WERI-Rb-1 (cell line): ENCODE data around the gene GPR156.
"Not testable (repeated sequence)": the region's sequence is repeated elsewhere in the genome, so short reads cannot be mapped to it uniquely, and the experiment has no call there.

Source experiments
- DNase-seq: peaks from one replicate; pipeline ENCODE4 v3.0.0-alpha.2; 2020
- H3K27ac ChIP-seq: fragments of 250-450 bp; sonication (Bioruptor Pico); 2 replicates; pipeline ENCODE4 v1.5.1; 2020; ENCODE audit warnings: mild to moderate bottlenecking, moderate library complexity
- H3K27me3 ChIP-seq: fragments of 250-450 bp; sonication (Bioruptor Pico); 2 replicates; pipeline ENCODE4 v1.5.1; 2021; ENCODE audit warnings: mild to moderate bottlenecking, low read depth, moderate library complexity; ENCODE audit not compliant: insufficient read depth, severe bottlenecking
- H3K36me3 ChIP-seq: fragments of 250-450 bp; sonication (Bioruptor Pico); 2 replicates; pipeline ENCODE4 v1.5.1; 2020; ENCODE audit warnings: mild to moderate bottlenecking, moderate library complexity
- H3K4me3 ChIP-seq: 2 replicates; pipeline ENCODE4 v1.5.1; 2011; ENCODE audit warnings: low read depth, mild to moderate bottlenecking, control low read depth, low read length
- H3K9me3 ChIP-seq: fragments of 250-450 bp; sonication (Bioruptor Pico); 2 replicates; pipeline ENCODE4 v1.5.1; 2021; ENCODE audit warnings: mild to moderate bottlenecking, moderate library complexity; ENCODE audit not compliant: severe bottlenecking
- CTCF ChIP-seq: IDR thresholded peaks from 2 replicates; pipeline ENCODE4 v1.5.1; 2011; ENCODE audit warnings: low read depth, mild to moderate bottlenecking, control low read depth, inconsistent platforms, low read length

GPR156 gene

DNA sequence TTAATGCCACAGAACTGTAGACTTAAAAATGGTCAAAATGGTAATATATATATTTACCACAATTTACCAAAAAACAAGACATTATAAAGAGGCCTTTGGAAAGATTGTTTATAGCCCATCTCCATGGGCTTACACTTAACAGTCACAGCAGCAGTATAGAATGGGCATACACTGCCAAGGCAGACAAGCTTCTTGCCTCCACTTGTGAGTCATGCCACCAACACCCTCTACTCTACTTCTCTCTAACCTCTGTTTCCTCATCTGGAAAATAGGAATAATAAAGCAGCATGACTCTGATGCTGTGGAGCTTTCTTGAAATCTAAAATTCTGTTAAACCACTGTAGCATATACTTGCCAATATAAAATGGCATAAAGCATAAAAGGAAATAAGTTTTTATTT is 14.4 kb upstream of the GPR156 start:
- no peak for DNase-seq
- H3K27ac ChIP-seq: no peak overlapping the region
- no peak for TF ChIP-seq CTCF

DNA sequence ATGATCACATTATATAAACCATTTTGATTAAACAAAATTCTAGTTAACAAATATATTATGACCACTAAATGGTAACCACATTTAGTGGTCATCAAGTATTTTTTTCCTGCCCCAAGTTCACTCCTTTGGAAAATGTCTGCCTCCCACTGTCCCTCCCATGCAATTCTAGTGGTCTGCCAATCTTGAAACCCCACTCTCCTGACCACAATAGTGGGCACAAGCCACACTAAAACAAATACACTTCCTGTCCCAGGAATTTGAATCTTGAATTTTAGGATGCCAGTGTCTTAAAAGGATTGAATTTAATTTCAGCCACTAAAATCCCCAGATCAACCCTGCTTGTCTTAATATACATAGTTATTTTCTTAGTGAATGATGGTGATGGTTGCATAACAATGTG is 14.0 kb upstream of the GPR156 start:
- DNase-seq: no peak
- Histone ChIP-seq H3K4me3 (no peak overlapping the region), H3K27ac (no peak overlapping the region), H3K27me3 (no peaks in the 10 kb centered on the region), H3K9me3 (no peaks in the 10 kb centered on the region), H3K36me3 (no peaks in the 10 kb centered on the region)
- TF ChIP-seq CTCF: no peak

More for the DNA sequence above, 14.4 kb upstream of the GPR156 start:
- Histone ChIP-seq H3K27me3 (no peaks in the 10 kb centered on the region), H3K36me3 (no peaks in the 10 kb centered on the region), H3K9me3 (no peaks in the 10 kb centered on the region), H3K4me3 (no peak overlapping the region)

DNA sequence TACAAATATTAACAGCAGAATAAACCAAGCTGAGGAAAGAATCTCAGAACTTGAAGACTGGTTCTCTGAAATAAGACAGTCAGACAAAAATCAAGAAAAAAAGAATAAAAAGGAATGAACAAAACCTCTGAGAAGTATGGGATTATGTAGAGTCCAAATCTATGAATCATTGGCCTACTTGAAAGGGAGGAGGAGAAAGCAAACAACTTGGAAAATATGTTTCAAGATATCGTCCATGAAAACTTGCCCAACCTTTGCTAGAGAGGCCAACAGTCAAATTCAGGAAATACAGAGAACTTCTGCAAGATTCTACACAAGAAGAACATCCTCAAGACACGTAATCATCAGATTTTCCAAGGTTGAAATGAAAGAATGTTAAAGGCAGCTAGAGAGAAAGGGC is 6.5 kb upstream of the GPR156 start:
- H3K27ac ChIP-seq, H3K36me3 ChIP-seq, DNase-seq, H3K9me3 ChIP-seq, H3K4me3 ChIP-seq, H3K27me3 ChIP-seq: not testable (repeated sequence)

DNA sequence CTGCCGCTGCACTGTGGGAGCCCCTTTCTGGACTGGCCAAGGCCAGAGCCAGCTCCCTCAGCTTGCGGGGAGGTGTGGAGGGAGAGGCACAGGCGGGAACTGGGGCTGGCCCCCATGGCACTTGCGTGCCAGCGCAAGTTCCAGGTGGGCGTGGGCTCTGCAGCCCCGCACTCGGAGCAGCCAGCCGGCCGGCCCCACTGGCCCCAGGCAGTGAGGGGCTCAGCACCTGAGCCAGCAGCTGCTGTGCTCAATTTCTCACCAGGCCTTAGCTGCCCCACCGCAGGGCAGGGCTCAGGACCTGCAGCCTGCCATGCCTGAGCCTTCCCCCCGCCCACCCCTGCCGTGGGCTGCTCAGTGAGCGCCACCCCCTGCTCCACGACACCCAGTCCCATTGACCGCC is 4.6 kb upstream of the GPR156 start:
- Histone ChIP-seq H3K27ac (no peak overlapping the region), H3K36me3 (no peaks in the 10 kb centered on the region), H3K27me3 (no peaks in the 10 kb centered on the region), H3K4me3 (no peak overlapping the region), H3K9me3 (no peaks in the 10 kb centered on the region)
- no peak for DNase-seq
- no peak for TF ChIP-seq CTCF

- Histone ChIP-seq H3K4me3 (no peak overlapping the region), H3K27ac (no peak overlapping the region), H3K27me3 (no peaks in the 10 kb centered on the region), H3K36me3 (no peaks in the 10 kb centered on the region), H3K9me3 (no peaks in the 10 kb centered on the region)
- no peak for DNase-seq
- no peak for TF ChIP-seq CTCF
These were observed 1.4 kb upstream of the GPR156 start for GRCh38 chr3:120286465-120286864.

- H3K27me3 ChIP-seq: no peaks in the 10 kb centered on the region
- no peaks in the 10 kb centered on the region for H3K9me3 ChIP-seq
- no peak for DNase-seq
- TF ChIP-seq CTCF: no peak
- H3K36me3 ChIP-seq: no peaks in the 10 kb centered on the region
- H3K27ac ChIP-seq: no peak overlapping the region
- H3K4me3 ChIP-seq: no peak overlapping the region
These were observed 453 bp upstream of the GPR156 start for GRCh38 chr3:120285508-120285841.

GRCh38 chr3:120281261-120281660 is 3.8 kb downstream of the GPR156 start:
- Histone ChIP-seq H3K4me3 (no peak overlapping the region), H3K27me3 (no peaks in the 10 kb centered on the region), H3K27ac (no peak overlapping the region), H3K9me3 (no peaks in the 10 kb centered on the region), H3K36me3 (no peaks in the 10 kb centered on the region)
- no peak for DNase-seq
- no peak for TF ChIP-seq CTCF
